Spleen (tissue), 7 donors: ENCODE measurements around the gene FAAP100.

Experiments
- POLR2A ChIP-seq, 3 donors: fragments of 450-650 bp; IDR thresholded peaks; one replicate each; pipeline ENCODE4 v1.5.1; 2017; ENCODE audit warnings: antibody characterized with exemption in 3 of 3, mild to moderate bottlenecking in 1 of 3
- POLR2AphosphoS5 ChIP-seq, 3 donors: sonication (generic); formaldehyde crosslinking; IDR thresholded peaks; one replicate each; pipeline ENCODE4 v1.5.1; 2017; ENCODE audit warnings: antibody characterized with exemption in 3 of 3
- TF ChIP-seq, protein P1 (sequence below), 11 experiments: fragments of 200-600 bp in 7 of 11; fragments of 450-650 bp in 4 of 11; sonication (generic) in 4 of 11; IDR thresholded peaks in 8 of 11; conservative IDR thresholded peaks in 3 of 11; 1 replicate in 7 of 11; 2 replicates in 4 of 11; pipeline versions ENCODE4 v1.4.0 to v1.8.0; 2016 to 2021; ENCODE audit warnings: antibody characterized with exemption in 11 of 11, inconsistent platforms in 4 of 11, mild to moderate bottlenecking in 1 of 11
- donor health status: DM: no; HTN: no; CAD: no; lungs with moderate emphysema.
- donor health status: DM: no; HTN: no; CAD: no.
- donor health status: DM: no; HTN: no; CAD: no.

DNA sequence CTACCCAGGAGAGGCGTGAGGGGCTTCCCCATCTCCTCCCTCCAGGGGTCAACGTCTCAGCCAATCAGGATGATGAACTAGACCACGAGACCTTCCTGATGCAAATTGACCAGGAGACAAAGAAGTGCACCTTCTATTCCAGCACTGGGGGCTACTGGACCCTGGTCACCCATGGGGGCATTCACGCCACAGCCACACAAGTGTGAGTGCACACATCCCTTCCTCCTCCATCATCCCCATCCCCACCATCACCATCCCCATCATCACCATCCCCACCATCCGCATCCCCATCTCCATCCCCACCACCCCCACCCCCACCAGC lies 17.2 kb downstream of the FAAP100 start:
- TF ChIP-seq, protein P1, sequence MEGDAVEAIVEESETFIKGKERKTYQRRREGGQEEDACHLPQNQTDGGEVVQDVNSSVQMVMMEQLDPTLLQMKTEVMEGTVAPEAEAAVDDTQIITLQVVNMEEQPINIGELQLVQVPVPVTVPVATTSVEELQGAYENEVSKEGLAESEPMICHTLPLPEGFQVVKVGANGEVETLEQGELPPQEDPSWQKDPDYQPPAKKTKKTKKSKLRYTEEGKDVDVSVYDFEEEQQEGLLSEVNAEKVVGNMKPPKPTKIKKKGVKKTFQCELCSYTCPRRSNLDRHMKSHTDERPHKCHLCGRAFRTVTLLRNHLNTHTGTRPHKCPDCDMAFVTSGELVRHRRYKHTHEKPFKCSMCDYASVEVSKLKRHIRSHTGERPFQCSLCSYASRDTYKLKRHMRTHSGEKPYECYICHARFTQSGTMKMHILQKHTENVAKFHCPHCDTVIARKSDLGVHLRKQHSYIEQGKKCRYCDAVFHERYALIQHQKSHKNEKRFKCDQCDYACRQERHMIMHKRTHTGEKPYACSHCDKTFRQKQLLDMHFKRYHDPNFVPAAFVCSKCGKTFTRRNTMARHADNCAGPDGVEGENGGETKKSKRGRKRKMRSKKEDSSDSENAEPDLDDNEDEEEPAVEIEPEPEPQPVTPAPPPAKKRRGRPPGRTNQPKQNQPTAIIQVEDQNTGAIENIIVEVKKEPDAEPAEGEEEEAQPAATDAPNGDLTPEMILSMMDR (IDR thresholded peaks at IDR 0.05 in 8 of 11, conservative IDR thresholded peaks at IDR 0.05 in 3 of 11) = no peak
- TF ChIP-seq POLR2A (IDR thresholded peaks at IDR 0.05) (no peak), POLR2AphosphoS5 (IDR thresholded peaks at IDR 0.05) (no peak)
